Glomerular endothelial cell (primary cell): ENCODE data around the gene RAD21L1. TPM values are rescaled to one million over a fixed set of nuclear protein-coding genes. Genes with fewer than 3 reads are reported as not detected.
A peak's percentile ranks its signal among the peaks of the same experiment; 100 is the strongest.
"Not testable (repeated sequence)": the region's sequence is repeated elsewhere in the genome, so short reads cannot be mapped to it uniquely, and the experiment has no call there.

Source experiments
- DNase-seq: peaks from one replicate; pipeline ENCODE4 v3.0.0-alpha.2; 2011; ENCODE audit warnings: low read depth, low spot score; ENCODE audit errors: extremely low read depth
- total RNA-seq: library from RNA; depleted of rRNA; stranded (reverse); fragments of >200 nt; gene quantifications from 2 replicates; pipeline ENCODE4 v1.2.3, GENCODE V29; 2015

RAD21L1 gene
- total RNA-seq, 1 donor from 2014 or later, result not detected

DNA sequence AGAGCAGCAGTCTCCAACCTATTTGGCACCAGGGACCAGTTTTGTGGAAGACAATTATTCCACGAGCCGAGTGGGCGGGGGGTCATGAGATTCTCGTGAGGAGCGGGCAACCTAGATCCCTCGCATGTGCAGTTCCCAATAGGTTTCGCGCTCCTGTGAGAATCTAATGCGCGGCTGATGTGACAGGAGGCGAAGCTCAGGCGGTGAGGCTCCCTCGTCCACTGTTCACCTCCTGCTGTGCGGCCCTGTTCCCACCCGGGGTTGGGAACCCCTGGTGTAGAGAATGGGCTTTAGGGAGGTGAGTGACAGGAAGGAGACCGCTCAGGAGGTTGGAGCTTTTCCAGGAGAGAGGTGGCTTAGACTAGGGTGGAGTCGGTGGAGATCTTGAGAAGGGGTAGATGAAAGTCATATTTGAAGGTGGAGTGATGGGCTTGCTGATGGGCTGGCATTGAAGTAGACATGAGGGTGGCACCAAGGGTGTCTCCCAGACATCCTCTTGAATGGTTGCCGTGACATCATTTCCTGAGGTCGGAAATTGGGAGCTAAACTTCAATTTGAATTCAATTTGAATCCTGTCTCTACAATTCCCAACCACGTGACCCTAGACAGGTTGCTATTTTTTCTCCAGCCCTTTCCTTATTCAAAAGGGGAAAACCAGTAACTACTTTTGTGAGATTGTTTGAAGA lies 1.5 kb upstream of the RAD21L1 start:
- DNase-seq, result no peak

DNA sequence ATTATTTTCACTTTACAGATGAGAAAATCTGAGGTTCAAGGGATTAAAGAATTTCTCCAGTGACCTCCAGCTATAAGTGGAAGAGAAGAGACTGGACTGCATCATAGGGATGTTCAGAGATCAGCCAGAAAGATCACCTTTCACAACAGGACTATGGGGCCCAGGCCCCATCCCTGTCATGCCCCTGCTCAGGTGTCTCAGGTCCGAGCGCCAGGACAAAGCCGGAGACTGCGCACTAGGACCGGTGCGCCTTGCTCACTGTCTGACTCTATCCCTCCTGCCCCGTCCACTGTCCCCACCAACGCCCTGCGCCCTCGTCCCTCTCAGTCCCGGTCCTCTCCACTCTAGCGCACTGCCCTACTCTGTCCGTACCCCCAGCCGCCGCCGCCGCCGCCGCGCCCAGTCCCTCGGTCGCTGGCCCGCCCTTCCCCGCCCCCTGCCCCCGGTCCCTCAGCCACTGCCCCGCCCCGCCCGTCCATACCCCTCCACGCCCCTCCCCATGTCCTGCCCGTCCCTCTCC lies 521 bp upstream of the RAD21L1 start:
- DNase-seq, result no peak

DNA sequence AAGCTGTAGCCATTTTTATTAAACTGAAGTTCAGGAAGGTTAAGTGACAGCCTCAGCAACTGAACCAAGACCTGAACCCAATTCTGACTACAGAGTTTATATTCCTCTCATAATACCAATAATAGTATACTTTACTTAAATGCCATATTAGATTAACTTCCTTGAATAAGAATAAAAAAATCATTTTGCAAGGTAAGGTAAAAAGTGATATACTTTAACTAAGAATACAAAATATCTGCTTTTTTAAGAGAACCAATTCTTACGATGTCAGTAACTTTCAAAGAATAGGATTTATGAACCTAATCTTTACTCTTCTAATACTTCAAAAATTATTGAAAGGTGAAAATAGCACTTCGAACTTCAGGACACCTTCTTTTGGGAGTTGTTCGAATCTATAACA lies 3.7 kb downstream of the RAD21L1 start:
- no peak for DNase-seq

DNA sequence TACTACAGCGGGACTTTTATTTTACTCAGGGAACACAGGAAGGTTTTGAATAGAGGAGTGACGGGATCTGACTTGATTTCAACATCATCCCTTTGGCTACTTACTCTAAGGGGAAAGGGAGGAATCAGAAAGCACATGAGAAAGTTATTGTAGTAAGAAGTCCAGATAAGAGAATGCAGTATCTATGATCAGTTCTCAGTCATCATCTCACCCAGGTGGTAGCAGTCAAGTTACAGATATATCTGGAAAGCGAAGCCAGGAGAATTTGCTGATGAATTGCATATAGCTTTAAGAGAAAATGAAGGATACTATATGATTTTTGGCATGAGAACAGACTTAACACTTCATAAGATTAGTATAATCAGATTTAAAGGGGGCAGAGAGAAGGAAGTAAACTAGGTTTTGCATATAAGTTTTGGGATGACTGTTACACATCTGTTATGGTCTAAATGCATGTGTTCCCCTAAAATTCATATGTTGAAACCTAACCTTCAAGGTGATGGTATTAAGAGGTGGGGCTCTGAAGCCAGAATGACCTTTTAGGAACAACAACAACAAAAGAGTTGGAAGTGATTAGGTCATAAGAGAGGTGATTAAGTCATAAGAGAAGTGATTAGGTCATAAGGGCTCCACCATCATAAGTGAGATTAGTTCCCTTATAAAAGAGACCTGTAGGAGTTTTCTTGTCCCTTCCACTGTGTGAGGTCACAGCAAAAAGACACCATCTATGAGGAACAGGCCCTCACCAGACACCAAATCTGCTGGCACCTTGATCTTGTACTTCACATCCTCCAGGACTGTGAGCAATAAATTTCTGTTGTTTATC lies 6.7 kb downstream of the RAD21L1 start:
- no peak for DNase-seq

DNA sequence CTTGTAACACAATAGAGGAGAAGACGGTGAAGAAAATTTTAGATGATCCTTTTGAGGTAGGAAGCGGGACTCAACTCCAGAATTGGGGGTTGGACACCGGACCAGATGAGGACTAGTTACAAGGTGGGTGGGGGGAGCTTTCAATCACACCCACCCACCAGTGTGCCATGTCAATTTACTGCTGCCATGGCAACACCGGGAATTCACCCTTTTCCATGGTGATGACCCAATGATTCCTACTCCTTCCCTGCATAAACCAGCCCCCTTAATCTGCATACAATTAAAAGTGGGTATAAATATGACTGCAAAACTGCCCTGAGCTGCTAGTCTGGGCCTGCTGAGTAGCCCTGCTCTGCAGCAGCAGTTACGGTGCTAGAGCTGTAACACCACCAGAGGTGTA lies 14.7 kb downstream of the RAD21L1 start:
- DNase-seq, result no peak

DNA sequence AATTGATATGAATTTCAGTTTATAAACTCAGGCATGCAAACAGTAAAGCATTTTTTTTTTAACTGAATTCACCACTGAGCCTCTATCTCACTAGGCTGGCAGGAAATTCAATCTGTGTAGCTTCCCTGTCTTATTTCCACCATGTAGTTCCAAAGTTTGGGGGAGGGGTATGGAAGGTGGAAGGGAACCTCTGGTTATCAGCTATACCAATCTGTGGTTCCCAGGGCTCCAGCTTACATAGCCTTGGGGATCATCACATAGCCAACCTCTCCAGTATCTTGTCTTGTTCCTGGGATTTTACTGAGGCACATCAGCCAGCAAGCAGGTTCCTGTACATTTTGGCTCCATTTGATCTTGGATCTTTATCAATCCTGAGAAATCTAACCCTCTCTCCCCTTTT lies 15.6 kb downstream of the RAD21L1 start:
- DNase-seq, result no peak

DNA sequence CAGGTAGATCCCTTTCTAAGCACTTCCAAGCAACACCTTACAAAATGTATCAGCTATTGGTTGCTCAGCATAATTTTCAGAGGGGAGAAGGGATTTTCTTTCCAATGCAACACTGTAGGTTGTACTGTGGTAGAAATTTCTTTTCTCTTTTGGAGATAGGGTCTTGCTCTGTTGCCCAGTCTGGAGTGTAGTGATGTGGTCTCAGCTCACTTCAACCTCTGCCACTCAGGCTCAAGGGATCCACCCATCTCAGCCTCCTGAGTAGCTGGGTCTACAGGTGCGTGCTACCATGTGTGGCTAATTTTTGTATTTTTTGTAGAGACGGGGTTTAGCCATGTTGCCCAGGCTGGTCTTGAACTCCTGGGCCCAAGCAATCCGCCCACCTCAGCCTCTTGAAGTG lies 16.3 kb downstream of the RAD21L1 start:
- no peak for DNase-seq

DNA sequence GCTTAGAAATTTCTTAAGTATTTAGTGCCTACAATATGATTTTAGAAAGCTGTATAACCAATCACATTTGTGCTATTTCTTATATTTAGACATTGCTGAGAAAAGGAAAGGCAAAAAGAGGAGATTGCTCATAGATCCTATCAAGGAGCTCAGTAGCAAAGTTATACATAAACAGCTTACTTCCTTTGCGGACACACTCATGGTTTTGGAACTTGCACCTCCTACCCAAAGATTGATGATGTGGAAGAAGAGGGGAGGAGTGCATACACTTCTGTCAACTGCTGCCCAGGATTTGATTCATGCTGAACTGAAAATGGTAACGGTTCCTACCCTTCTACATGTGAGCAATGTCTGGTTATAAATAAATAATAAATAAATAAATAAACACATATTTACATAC lies 16.7 kb downstream of the RAD21L1 start:
- DNase-seq, result peak; percentile 29

DNA sequence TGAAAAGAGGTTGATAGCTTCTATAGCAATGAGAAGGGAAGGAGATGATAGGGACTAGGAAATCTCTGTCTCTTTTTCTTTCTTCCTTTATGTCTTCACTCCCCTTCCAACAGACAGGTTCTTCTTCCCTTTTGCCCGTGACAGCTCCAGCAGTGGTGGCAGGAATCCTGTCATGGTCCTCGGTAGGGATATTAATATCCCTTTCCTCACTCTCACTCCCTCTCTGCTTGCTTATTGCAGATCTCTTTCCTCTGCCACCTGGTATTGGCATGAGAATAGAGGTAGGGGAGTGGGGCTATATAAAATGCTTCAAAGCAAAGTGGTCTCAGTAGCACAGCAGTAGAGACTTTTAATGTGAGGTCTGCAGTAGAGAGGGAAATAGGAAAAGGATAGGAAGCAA lies 19.7 kb downstream of the RAD21L1 start:
- no peak for DNase-seq

DNA sequence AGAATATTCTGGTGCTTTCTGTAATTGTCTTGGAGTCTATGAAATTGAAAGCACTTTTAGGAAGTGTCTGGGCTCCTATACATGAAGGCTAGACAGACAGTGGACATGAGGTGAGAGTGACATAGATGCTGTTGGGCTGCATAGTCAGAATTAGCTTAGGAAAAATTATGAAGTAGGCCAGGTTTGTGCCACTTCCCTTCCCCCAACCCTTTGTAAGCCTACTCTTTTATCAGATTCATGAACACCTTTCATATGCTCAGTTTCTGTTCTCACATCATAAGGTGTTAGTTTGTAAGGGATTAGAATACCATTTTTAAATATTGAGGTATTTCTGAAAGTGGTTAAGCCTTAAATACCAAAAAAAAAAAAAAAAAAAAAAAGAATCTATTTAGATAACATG lies 21.8 kb downstream of the RAD21L1 start:
- DNase-seq, result no peak

DNA sequence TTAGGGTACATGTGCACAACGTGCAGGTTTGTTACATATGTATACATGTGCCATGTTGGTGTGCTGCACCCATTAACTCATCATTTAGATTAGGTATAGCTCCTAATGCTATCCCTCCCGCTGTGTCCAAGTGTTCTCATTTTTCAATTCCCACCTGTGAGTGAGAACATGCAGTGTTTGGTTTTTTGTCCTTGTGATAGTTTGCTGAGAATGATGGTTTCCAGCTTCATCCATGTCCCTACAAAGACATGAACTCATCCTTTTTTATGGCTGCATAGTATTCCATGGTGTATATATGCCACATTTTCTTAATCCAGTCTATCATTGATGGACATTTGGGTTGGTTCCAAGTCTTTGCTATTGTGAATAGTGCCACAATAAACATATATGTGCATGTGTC lies 24.4 kb downstream of the RAD21L1 start:
- DNase-seq, result not testable (repeated sequence)

DNA sequence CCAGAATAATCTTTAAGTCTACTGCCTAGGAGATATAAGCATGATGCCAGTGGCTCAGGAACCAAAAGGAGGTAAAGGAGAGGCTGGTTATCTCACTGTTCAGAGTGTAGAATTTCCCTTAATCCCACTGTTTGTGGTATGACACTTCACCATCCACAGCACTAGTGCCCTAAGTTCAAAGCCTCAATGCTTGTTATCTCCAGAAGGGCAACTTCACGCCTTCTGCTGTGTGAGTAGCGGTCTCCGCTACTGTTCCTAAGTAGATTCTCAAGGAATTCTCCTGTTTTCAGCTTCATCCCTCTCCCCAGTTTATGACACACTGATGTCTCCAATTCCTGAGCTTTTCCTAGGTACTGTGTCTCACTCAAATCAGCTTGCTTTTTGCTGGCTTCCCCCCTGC lies 26.6 kb downstream of the RAD21L1 start:
- DNase-seq, result no peak

DNA sequence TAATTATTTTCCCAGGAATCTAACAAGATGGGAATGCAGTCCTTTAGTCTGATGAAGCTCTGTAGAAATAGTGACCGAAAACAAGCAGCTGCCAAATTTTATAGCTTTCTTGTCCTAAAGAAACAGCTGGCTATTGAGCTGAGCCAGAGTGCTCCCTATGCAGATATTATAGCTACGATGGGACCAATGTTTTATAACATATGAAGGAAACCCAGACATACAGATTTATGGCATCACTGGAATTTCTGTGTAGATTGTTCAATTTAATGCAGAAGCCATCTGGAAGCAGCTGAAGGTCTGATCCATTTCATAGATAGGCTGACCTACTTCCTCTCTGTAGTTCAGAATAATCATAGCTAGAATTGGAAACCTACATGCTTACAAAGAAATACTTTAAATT lies 28.4 kb downstream of the RAD21L1 start:
- DNase-seq, result no peak

DNA sequence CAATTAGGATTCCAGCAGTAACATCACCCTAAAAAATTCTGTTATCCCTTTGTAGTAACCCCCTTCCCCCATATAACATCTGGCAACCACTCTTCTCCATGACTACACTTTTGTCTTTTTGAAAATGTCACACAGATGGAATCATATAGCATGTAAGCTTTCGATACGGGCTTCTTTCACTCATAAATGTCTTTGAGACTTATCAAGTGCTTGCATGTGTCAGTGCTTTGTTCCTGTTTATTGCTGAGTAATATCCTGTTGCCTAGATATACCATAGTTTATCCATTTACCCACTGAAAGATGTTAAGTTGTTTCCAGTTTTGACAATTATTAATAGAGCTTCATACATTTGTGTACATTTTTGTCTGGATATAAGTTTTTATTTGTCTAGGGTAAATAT lies 29.8 kb downstream of the RAD21L1 start:
- no peak for DNase-seq

DNA sequence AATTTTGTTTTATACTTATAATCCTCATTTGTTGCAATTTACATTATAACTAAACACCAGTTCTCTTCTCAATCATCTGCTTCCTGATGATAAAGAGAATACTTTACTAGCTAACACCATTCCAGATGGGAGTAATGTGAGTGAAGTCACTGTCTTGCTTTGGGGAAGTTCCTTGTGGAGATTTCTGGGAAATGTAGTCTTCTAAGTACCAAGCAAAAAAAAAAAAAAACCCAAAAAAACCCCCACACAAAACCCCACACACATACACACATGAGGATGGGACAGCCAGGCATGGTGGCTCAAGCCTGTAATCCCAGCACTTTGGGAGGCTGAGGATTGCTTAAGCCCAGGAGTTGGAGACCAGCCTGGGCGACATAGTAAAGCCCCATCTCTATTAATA lies 38.0 kb downstream of the RAD21L1 start:
- no peak for DNase-seq

DNA sequence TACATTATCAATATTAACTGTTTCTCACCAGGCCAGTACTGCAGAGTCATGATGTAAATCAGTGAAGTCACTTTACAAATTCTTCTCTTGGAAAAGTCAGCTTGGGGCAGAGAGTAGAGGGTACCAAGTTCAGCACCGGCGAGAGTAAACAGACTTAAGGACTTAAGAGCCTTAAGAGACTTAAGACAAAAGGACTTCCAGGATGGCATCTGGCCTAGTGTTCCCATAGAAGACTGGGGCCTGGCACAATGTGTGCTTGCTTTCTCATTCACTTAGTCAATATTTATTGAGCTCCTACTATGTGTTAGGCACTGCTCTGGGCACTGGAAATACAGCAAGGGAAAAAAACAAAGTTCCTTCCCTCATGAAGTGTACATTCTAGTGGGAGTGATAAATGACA lies 38.9 kb downstream of the RAD21L1 start:
- DNase-seq, result no peak

DNA sequence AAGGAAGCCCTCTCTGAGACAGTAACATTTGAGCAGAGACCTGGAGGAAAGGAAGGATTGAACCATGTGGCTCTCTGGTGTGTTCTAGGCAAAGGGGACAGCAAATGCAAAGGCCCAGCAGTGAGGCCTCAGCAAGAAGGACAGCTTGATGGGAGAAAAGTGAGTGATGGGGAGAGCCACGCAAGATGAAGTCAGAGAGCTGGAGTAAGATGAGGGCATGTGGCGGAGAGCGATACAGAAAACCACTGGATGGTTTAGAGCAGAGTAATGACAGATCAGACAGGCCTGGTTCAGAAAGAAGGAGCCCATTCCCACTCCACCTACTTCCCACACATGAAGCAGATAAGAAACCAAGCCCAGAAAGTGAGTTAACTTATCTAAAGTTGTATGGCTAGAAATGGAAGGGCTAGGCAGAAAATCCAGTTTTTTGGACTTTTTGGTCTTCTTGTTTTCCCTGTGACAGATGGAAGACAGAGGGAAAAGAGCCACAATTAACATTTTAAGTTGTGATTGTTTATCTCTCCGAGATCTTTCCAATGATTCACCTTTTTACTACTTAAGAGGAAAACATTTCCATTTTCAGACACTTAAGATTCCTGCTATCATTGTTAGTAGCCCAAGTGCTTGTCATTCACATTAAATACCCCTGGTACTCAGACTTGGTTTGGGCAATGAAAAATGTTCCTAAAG lies 39.5 kb downstream of the RAD21L1 start:
- DNase-seq, result no peak

DNA sequence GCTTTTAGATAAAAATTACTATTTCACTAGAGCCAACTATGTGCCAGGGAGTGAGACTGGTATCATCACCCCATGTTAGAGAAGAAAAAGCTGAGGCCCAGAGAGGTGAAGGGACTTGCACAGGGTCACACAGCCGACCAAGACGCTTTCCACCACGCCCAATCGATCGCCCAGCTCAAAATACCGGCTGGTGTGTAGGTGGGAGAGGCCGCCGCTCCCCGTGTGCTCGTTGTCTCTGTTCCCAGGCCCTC lies 40.0 kb downstream of the RAD21L1 start:
- no peak for DNase-seq

DNA sequence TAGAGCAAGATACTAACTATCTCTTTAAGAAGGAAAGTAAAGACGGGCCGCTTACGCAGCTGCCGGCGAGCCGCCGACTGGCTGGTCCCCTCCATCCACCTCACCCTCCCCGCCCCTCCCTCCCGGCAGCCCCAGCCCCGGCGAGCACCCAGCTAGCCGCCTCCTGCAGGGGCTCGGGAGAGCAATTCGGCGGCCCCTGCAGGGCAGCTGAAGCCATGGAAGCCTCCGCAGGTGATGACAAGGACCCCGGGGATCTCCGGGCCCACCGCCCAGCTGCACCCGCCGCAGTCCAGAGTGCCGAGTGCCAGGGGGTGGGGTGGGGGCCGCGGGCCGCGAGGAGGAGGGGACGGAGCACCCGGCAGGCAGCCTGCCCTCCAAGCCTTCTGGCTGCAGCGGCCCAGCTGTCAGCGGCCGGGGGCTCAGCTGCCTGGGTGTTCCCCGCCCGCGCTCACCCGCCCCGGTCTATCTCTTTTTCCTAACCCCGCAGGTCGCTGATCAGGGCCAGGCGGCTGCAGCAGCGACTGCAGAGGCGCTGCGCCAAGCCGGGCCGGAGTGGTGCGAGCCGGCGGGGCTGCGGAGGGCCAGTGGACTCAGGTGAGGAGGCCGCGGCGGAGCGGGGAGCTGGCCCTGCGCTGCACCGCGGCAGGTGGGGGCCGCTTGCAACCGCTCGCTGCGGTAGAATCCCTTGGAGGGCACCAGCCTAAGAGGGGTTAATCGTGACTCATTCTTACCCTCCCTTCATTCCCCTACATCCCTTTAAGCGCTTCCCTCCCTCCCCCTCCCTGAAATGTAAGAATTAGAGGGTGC lies 40.5 kb downstream of the RAD21L1 start, which contains the start of gene SNPH:
SNPH (plus strand) TSS at position 128 of the 807 bp plus-strand sequence. CDS start 29,946 bp downstream, outside the sequence.
- DNase-seq, result no peak

DNA sequence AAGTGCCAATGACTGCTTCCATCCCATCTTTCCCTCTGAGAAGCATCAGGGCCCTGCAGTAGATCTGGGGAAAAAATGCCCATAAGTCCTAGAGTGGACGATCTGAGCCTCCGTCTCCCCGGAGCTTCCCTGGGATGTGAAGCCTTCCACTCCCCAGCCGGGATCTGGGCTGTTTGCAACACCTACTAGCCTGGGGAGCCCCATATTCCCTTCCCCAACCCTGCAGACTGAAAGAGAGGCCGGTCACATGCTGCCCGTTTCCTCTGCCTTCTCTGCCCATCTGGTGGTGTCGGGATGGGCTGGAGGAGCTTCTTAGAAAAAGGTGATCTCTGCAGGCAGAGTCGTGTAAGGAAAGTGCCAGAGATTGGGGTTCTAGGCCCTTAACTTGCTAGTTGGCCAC lies 41.3 kb downstream of the RAD21L1 start:
- no peak for DNase-seq

DNA sequence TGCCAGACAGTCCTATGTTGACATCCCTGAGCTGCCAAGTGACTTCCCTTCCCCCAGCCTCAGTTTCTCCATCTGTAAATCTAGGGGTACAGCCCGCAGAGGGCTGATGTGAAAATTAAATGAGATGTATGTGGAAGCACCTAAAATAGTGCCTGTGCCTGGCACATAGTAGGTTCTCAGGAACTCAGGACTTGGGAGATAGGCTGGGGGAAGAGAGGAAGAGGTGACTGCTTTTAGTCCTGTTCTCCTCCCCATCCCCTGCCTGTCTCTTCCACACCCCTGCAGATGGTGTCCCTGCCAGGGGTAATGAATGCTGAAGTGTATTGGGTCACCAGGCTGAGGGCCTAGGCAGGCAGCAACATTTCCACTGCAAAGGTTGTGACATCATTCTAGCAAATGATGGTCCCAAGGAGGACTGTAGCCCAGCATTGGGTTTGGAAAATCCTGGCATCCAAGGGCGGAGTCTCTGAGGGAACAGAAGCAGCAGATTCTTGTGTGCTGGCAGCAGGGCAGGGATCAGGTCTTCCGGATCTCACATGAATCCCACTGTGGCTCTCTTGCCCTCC lies 42.0 kb downstream of the RAD21L1 start:
- DNase-seq, result no peak
